HepG2 (cell line): ENCODE data around the gene TSPAN32. TPM values are rescaled to one million over a fixed set of nuclear protein-coding genes. Genes with fewer than 3 reads are reported as not detected.

Source experiments
- ATAC-seq: fragments of 200-7000 bp; cut with Tn5 transposase; 3 replicates; pipeline ENCODE4 v1.9.1; 2020; ENCODE audit warnings: mild to moderate bottlenecking, moderate library complexity
- BruUV-seq: library from RNA; stranded (reverse); fragments of 400-500 nt; replicated peaks from 2 replicates; lab custom pipeline; 2021; lab: Mats Ljungman, UMichigan
- CTCF ChIA-PET: fragments of 300-600 bp; formaldehyde crosslinking; extraction: SDS; loops from one replicate; lab custom pipeline; 2021; ENCODE audit warnings: low total read pairs, inconsistent platforms, low intra/inter-chr PET ratio; lab: Yijun Ruan, JAX
- POLR2A ChIA-PET: fragments of 350-600 bp; sonication (Branson Sonifier 250); formaldehyde crosslinking; loops from one replicate; lab custom pipeline; 2020; ENCODE audit warnings: antibody characterized with exemption, inconsistent platforms; lab: Yijun Ruan, JAX
- DNase-seq: peaks from one replicate; pipeline ENCODE4 v3.0.0-alpha.2; 2015; ENCODE audit warnings: low spot score
- FAIRE-seq: peaks from 3 replicates; lab custom pipeline; 2011; peaks lifted over from hg19 to GRCh38; lab: Jason Lieb, UNC
- H2AFZ ChIP-seq: one replicate; pipeline ENCODE4 v1.6.1; 2011; ENCODE audit warnings: low read length, inconsistent platforms
- H3K27ac ChIP-seq: fragments of 300-600 bp; 3 replicates; pipeline ENCODE4 v1.8.0; 2011; ENCODE audit warnings: mixed run types, mild to moderate bottlenecking, mixed read lengths, low read length, inconsistent platforms; ENCODE audit not compliant: insufficient read depth; ENCODE audit errors: extremely low read length
- H3K27me3 ChIP-seq, 2 experiments: fragments of 200-600 bp in 1 of 2; 2 replicates in 1 of 2; 3 replicates in 1 of 2; pipeline versions ENCODE4 v1.6.0 to v1.8.0; 2011; ENCODE audit warnings: low read length in 2 of 2, mild to moderate bottlenecking in 2 of 2, moderate library complexity in 2 of 2, inconsistent platforms in 1 of 2; ENCODE audit not compliant: insufficient read depth in 2 of 2, control insufficient read depth in 1 of 2
- H3K36me3 ChIP-seq, 2 experiments: fragments of 200-600 bp in 1 of 2; replicated peaks in 1 of 2; 2 replicates in 1 of 2; 3 replicates in 1 of 2; pipeline versions ENCODE4 v1.5.1 to v1.8.0; 2011; ENCODE audit warnings: low read length in 2 of 2, inconsistent platforms in 1 of 2; ENCODE audit not compliant: insufficient read depth in 2 of 2, control insufficient read depth in 1 of 2
- H3K4me1 ChIP-seq: 2 replicates; pipeline ENCODE4 v1.5.1; 2012; ENCODE audit warnings: low read length, inconsistent platforms; ENCODE audit not compliant: insufficient read depth
- H3K4me2 ChIP-seq: 2 replicates; pipeline ENCODE4 v1.6.0; 2011; ENCODE audit warnings: low read depth, low read length, inconsistent platforms
- H3K4me3 ChIP-seq, 3 experiments: fragments of 200-600 bp in 1 of 3; sonication (generic), shearing (Covaris generic) in 1 of 3; replicated peaks in 1 of 3; 2 replicates each; pipeline ENCODE4 v1.5.1; 2011 to 2016; ENCODE audit warnings: low read length in 3 of 3, inconsistent platforms in 2 of 3, low read depth in 2 of 3, mild to moderate bottlenecking in 2 of 3, control low read depth in 1 of 3, mixed read lengths in 1 of 3; ENCODE audit not compliant: insufficient read depth in 1 of 3
- H3K79me2 ChIP-seq: one replicate; pipeline ENCODE4 v1.6.1; 2011; ENCODE audit warnings: low read length, inconsistent platforms; ENCODE audit not compliant: insufficient read depth
- H3K9ac ChIP-seq: 2 replicates; pipeline ENCODE4 v1.6.0; 2011; ENCODE audit warnings: mild to moderate bottlenecking, low read depth, low read length, inconsistent platforms; ENCODE audit not compliant: insufficient read depth
- H3K9me3 ChIP-seq: 2 replicates; pipeline ENCODE4 v1.5.1; 2012; ENCODE audit warnings: mild to moderate bottlenecking, low read length
- H4K20me1 ChIP-seq: 2 replicates; pipeline ENCODE4 v1.6.0; 2011; ENCODE audit warnings: inconsistent platforms, mild to moderate bottlenecking, low read length, moderate library complexity; ENCODE audit not compliant: insufficient read depth
- ATAD3A ChIP-seq: sonication (generic); formaldehyde crosslinking; IDR thresholded peaks from 2 replicates; pipeline ENCODE4 v1.4.0; 2020; ENCODE audit warnings: missing genetic modification reagents
- CREM ChIP-seq, 2 experiments: sonication (generic) in 1 of 2; formaldehyde crosslinking in 1 of 2; IDR thresholded peaks; 2 replicates each; pipeline versions ENCODE4 v1.4.0 to v1.6.1; 2016 to 2020; ENCODE audit warnings: antibody characterized with exemption in 1 of 2, mild to moderate bottlenecking in 1 of 2, missing genetic modification reagents in 1 of 2
- GATAD2A ChIP-seq: IDR thresholded peaks from 2 replicates; pipeline ENCODE4 v1.6.1; 2016
- MAF1 ChIP-seq: sonication (generic); formaldehyde crosslinking; IDR thresholded peaks from 2 replicates; pipeline ENCODE4 v1.5.0; 2020; ENCODE audit warnings: missing genetic modification reagents, borderline replicate concordance
- MYPOP ChIP-seq: sonication (generic); formaldehyde crosslinking; IDR thresholded peaks from 2 replicates; pipeline ENCODE4 v1.8.1; 2023; ENCODE audit warnings: mild to moderate bottlenecking, moderate library complexity, missing genetic modification reagents
- POLR2A ChIP-seq, 2 experiments: IDR thresholded peaks; 2 replicates each; pipeline ENCODE4 v1.6.1; 2011; ENCODE audit warnings: low read depth in 2 of 2, low read length in 2 of 2, mild to moderate bottlenecking in 1 of 2, moderate library complexity in 1 of 2; ENCODE audit not compliant: insufficient read depth in 1 of 2
- ZNF331 ChIP-seq: sonication (generic); formaldehyde crosslinking; IDR thresholded peaks from 2 replicates; pipeline ENCODE4 v1.4.0; 2020; ENCODE audit warnings: missing genetic modification reagents
- ZNF530 ChIP-seq: sonication (generic); formaldehyde crosslinking; IDR thresholded peaks from 2 replicates; pipeline ENCODE4 v1.5.0; 2020; ENCODE audit warnings: low read depth, mild to moderate bottlenecking, missing genetic modification reagents
- ZNF562 ChIP-seq: sonication (generic); formaldehyde crosslinking; IDR thresholded peaks from 2 replicates; pipeline ENCODE4 v1.8.0; 2022; ENCODE audit warnings: missing genetic modification reagents, borderline replicate concordance
- ZNF691 ChIP-seq: sonication (generic); formaldehyde crosslinking; IDR thresholded peaks from 2 replicates; pipeline ENCODE4 v1.4.0; 2020; ENCODE audit warnings: missing genetic modification reagents, low read depth, mild to moderate bottlenecking, borderline replicate concordance
- ZSCAN9 ChIP-seq: IDR thresholded peaks from 2 replicates; pipeline ENCODE4 v1.6.1; 2016; ENCODE audit warnings: borderline replicate concordance
- WGBS: methylation state at CpG from one replicate; pipeline ENCODE4 v1.1.6; 2017; ENCODE audit warnings: low lambda C conversion rate; 5-methylcytosine and 5-hydroxymethylcytosine counted together
- in situ Hi-C: cut with HindIII; loops from 2 replicates; pipeline ENCODE4 v1.10.0; 2017; ENCODE audit warnings: low pct_unique_long_range_greater_than_20kb; ENCODE audit not compliant: extremely low pct_ligation_motif_present
- intact Hi-C: fragments of 100-400 bp; cut with micrococcal nuclease; formaldehyde crosslinking; loops from one replicate; pipeline ENCODE4 v1.10.0; 2022; ENCODE audit not compliant: unreplicated experiment
- polyA plus RNA-seq, 8 experiments: library from polyadenylated mRNA; depleted of rRNA in 3 of 8; stranded (reverse) in 7 of 8; unstranded in 1 of 8; fragments of >200 nt; fragmentation: Illumina TruSeq in 4 of 8; extraction: Trizol in 4 of 8; gene quantifications; 2 replicates each; pipeline versions ENCODE4 v1.2.1 to v1.2.3, GENCODE V29; 2011 to 2016; ENCODE audit warnings: low read depth in 4 of 8, missing spikeins in 1 of 8, mixed read lengths in 1 of 8; ENCODE audit not compliant: insufficient read depth in 1 of 8
- total RNA-seq, 5 experiments: library from RNA; depleted of rRNA; stranded (reverse); fragments of >200 nt; fragmentation: Illumina TruSeq; extraction: Trizol; gene quantifications; 2 replicates each; pipeline ENCODE4 v1.2.3, GENCODE V29; 2016; ENCODE audit warnings: low read depth in 1 of 5
- TF ChIP-seq, protein P1 (sequence below): sonication (generic); formaldehyde crosslinking; IDR thresholded peaks from 2 replicates; pipeline ENCODE4 v1.4.0; 2020; ENCODE audit warnings: missing genetic modification reagents, mild to moderate bottlenecking, borderline replicate concordance
- TF ChIP-seq, protein P2 (sequence below): sonication (generic); formaldehyde crosslinking; IDR thresholded peaks from 2 replicates; pipeline ENCODE4 v1.4.0; 2020; ENCODE audit warnings: missing genetic modification reagents

Gene TSPAN32
- total and polyA plus RNA-seq, 2 of the 13 experiments (the other 11 are each of a cell fraction or from before 2014, with no cell fraction given), result 0.09 to 0.70 TPM

- TF ChIP-seq, protein P1, sequence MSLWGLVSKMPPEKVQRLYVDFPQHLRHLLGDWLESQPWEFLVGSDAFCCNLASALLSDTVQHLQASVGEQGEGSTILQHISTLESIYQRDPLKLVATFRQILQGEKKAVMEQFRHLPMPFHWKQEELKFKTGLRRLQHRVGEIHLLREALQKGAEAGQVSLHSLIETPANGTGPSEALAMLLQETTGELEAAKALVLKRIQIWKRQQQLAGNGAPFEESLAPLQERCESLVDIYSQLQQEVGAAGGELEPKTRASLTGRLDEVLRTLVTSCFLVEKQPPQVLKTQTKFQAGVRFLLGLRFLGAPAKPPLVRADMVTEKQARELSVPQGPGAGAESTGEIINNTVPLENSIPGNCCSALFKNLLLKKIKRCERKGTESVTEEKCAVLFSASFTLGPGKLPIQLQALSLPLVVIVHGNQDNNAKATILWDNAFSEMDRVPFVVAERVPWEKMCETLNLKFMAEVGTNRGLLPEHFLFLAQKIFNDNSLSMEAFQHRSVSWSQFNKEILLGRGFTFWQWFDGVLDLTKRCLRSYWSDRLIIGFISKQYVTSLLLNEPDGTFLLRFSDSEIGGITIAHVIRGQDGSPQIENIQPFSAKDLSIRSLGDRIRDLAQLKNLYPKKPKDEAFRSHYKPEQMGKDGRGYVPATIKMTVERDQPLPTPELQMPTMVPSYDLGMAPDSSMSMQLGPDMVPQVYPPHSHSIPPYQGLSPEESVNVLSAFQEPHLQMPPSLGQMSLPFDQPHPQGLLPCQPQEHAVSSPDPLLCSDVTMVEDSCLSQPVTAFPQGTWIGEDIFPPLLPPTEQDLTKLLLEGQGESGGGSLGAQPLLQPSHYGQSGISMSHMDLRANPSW (CRISPR knock-in tag), result no peak
Measured at GRCh38 chr11:2309251-2310072, 7.6 kb downstream of the TSPAN32 start (continued).

DNA sequence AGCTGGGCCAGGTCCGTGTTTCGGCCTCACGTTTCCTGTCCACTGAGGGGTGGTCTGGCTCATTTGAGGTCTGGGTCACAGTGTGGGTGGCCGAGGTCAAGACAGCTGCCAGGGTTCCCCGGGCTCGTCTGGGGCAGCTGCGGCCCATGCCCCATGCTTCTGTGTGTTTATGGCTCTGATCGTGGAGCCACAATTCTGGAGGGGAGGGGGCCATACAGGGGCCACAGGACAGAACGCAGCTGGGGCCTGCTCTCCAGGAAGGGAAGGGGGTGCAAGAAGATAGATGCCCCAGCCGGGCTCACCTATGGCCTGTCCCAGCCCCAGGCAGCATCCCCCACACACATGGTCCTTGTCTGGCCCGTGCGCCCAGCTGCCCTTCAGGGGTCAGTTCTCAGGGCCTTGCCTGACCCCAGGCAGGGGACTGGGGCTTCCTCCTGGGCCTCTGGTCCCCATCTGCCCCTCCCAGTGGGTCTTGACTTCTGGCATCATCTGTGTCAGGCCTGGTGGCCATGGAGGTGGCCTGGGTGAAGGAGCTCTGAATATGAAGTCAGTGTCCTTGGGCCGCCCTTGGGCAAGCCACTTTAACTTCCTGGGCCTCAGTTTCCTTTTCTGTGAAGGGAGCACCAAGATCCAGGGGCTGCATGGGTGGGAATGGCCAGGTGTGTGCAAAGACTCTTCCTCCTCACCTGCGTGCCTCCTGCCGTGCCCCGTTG lies 8.4 kb downstream of the TSPAN32 start:
- H3K27me3 ChIP-seq, result peaks cover 10 to 28% of the 10 kb centered on the region in 2 experiments; a peak in 3 of 5 replicates
- no peak overlapping the region for H2AFZ ChIP-seq
- in situ Hi-C loops, result loop anchor here (5.0 kb wide), 2 partner anchors 107 to 217 kb away; no protein-coding TSS in a partner anchor
- no peaks in the 10 kb centered on the region for H3K36me3 ChIP-seq
- no peaks in the 10 kb centered on the region for H3K4me1 ChIP-seq
- no peak overlapping the region for H3K4me3 ChIP-seq
- ChIA-PET POLR2A (no interaction called here), CTCF (no interaction called here)
- ATAC-seq, result no peak
- FAIRE-seq, result no peak
- H3K79me2 ChIP-seq, result no peaks in the 10 kb centered on the region
- no peak for DNase-seq
- intact Hi-C loops, result loop anchor here (10.0 kb wide), 1 partner anchor 225 kb away; no protein-coding TSS in a partner anchor
- BruUV-seq, result no TSS peak
- no peaks in the 10 kb centered on the region for H4K20me1 ChIP-seq
- H3K4me2 ChIP-seq, result no peak overlapping the region
- no peaks in the 10 kb centered on the region for H3K9me3 ChIP-seq
- no peak overlapping the region for H3K27ac ChIP-seq
- 43% methylated on average over 5 of the region's 16 CpGs for WGBS
- no peak overlapping the region for H3K9ac ChIP-seq
- TF ChIP-seq CREM (IDR thresholded peaks at IDR 0.05) (no peak), CREM (CRISPR knock-in tag; IDR thresholded peaks at IDR 0.05) (no peak), ZNF530 (CRISPR knock-in tag) (no peak), GATAD2A (CRISPR knock-in tag) (no peak), MAF1 (no peak), POLR2A (IDR thresholded peaks at IDR 0.05; ENCODE audit: insufficient read depth in 1 of 2, low read depth in 2 of 2, low read length in 2 of 2) (no peak), ZNF691 (no peak), ZNF562 (CRISPR knock-in tag) (no peak), ZSCAN9 (no peak), ATAD3A (CRISPR knock-in tag) (no peak), ZNF331 (CRISPR knock-in tag) (no peak), MYPOP (CRISPR knock-in tag) (no peak)
- TF ChIP-seq, protein P2, sequence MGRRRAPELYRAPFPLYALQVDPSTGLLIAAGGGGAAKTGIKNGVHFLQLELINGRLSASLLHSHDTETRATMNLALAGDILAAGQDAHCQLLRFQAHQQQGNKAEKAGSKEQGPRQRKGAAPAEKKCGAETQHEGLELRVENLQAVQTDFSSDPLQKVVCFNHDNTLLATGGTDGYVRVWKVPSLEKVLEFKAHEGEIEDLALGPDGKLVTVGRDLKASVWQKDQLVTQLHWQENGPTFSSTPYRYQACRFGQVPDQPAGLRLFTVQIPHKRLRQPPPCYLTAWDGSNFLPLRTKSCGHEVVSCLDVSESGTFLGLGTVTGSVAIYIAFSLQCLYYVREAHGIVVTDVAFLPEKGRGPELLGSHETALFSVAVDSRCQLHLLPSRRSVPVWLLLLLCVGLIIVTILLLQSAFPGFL (CRISPR knock-in tag), result no peak
